ENCODE data around the gene CHST12.
"Not testable (repeated sequence)": the region's sequence is repeated elsewhere in the genome, so short reads cannot be mapped to it uniquely, and the experiment has no call there.

Gene CHST12

GRCh38 chr7:2403718-2404648 lies 572 bp downstream of the CHST12 start:
- no peak for DNase-seq (ENCODE audit: low read depth)

- no peak for DNase-seq (ENCODE audit: low read depth)
Measured at GRCh38 chr7:2404714-2405119, 1.3 kb downstream of the CHST12 start.

DNA sequence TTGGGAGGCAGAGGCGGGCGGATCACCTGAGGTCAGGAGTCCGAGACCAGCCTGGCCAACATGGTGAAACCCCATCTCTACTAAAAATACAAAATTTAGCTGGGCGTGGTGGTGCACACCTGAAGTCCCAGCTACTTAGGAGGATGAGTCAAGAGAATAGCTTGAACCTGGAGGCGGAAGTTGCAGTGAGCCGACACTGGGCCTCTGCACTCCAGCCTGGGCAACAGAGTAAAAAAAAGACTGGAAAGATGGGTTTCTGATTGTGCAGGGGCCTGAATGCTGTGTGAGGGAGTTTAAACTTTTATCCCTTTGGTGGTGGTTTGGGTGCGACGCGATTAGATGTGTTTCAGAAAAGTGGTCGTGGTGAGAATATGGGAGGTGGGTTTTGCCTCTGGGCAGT lies 1.8 kb downstream of the CHST12 start:
- no peak for DNase-seq (ENCODE audit: low read depth)

DNA sequence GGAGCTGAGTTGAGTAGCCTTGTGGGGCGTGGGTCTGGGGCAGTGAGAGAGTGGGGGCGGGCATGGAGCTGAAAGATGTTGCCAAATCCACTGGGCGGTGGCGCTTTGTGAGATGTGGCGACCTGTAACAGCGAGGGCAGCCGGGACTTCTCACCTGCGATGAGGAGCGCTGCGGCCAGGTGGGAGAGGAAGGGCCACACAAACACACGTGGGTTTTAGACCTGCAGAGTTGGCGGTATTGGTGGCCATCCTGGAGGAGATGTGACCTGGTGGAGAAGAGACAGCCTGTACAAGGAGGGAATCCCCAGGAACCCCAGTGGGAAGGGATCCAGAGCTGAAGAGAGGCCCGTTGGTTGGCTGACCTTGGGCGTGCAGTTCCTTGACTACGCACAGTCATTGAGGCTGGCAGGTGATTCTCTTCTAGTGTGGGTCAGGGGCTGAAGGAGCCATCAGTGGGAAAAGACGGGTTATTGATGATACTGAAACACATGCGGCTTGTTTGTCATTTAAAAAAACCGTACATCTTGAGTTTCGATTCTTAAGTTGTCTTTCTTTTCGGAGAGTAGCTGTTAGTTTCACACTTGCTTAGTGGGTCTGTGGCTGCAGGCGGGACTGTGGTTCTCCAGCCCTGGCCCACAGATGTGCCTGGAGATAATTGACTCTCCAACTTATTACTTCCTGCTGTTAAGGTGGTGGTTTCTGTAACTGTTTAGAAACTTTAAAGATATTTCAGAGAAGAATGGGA lies 2.4 kb downstream of the CHST12 start:
- peak; percentile 44 for DNase-seq (ENCODE audit: low read depth)

DNA sequence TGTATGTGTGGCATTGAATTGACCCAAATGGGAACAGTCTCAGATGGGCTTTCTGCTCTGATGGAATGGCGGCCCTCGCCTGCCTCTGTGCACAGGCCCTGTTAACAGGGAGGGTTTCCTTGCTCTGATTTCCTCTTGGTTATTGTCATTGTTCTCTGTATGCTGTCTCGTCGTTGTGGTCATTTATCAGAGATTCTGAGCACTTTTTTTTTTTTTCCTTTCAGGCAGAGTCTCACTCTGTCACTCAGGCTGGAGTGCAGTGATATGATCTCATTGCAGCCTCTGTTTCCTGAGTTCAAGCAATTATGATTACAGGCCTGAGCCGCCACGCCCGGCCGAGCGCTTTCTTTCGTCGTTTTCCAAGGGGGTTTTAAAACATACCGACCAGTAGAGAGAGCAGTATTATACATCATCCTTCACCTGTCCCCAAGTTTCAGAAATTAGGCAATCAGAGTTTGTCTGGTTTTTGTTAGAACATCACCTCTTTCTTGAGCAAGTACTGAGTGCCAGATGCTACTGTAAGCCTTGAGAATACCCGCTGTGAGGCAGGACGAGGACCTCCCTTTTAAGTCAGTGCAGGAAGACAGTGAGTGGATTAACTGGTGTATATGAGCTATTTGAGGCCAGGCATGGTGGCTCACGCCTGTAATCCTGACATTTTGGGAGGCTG lies 6.5 kb downstream of the CHST12 start:
- no peak for DNase-seq (ENCODE audit: low read depth)

GRCh38 chr7:2411049-2411448 lies 7.6 kb downstream of the CHST12 start:
- DNase-seq (ENCODE audit: low read depth) = no peak

GRCh38 chr7:2411815-2412586 lies 8.6 kb downstream of the CHST12 start:
- DNase-seq (ENCODE audit: low read depth) = no peak

- DNase-seq (ENCODE audit: low read depth) = no peak
Measured at GRCh38 chr7:2412587-2413201, 9.3 kb downstream of the CHST12 start.

- DNase-seq (ENCODE audit: low read depth) = no peak
Measured at GRCh38 chr7:2416063-2416462, 12.7 kb downstream of the CHST12 start.

DNA sequence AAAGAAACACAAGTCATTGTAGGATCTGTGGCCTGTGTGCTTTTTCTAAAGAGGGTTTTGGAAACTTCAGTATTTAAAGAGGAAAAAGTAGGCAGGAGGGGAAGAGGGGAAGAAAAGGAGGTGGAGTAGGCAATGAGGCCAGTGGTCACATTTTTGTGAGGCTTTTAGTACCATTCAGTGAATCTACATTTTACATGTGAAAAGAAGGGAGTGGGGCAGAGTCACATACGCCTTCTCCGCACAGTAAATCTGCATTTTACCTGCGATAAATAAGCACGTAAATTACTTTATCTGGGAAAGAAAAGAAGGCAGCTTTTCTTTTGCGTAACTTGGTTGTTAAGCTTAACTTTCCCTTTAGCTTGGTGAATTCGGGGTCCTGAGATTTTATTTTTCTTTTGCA lies 13.2 kb downstream of the CHST12 start:
- no peak for DNase-seq (ENCODE audit: low read depth)

- not testable (repeated sequence) for DNase-seq (ENCODE audit: low read depth)
Measured at GRCh38 chr7:2417178-2417577, 13.8 kb downstream of the CHST12 start.

DNA sequence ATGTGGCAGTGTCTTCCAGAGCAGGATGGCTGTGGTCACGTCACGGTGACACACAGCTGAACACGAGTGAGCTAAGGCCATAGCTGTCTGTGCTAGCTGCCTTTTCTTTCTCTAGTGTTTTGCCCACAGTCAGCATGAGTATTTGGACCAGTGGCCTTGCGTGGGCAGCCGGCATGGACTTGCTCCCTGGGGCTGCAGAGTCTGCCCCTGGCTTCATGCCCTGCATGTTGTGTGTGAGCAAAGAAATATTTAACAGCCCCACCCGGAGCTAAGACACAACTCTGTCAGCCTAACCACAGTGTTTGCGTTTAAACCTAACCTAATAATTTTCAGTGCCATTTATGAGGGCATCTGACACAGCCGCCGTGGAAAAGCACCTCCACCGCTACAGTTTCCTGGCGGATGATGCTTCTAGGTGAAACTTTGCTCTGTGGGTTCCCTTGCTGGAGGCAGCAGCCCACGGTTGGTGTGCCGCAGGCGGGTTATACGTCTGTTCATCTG lies 14.6 kb downstream of the CHST12 start:
- peak; percentile 58 for DNase-seq (ENCODE audit: low read depth)

DNA sequence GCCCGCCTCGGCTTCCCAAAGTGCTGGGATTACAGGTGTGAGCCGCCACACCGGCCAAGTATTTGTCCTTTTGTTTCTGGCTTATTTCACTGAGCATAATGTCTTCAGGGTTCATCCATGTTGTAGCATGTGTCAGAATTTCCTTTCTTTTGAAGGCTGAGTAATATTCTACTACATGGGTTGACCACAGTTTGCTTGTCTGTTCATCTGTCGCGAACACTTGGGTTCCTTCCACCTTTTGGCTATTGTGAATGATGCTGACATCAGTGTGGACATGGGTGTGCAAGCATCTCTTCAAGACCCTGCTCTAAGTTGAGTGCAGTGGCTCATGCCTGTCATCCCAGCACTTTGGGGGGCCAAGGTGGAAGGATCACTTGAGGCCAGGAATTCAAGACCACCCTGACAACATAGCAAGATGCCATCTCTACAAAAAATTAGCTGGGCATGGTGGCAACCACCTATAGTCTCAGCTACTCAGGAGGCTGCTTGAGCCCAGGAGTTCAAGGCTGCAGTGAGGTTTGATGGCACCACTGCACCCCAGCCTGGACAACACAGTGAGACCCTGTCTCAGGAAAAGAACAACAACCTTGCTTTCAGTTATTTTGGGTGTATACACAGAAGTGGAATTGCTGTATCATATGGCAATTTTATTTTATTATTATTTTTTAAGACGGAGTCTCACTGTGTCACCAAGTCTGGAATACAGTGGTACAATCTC lies 17.0 kb downstream of the CHST12 start:
- DNase-seq (ENCODE audit: low read depth) = no peak

- DNase-seq (ENCODE audit: low read depth) = no peak
Measured at GRCh38 chr7:2421943-2422310, 18.5 kb downstream of the CHST12 start.

GRCh38 chr7:2425749-2426148 lies 22.3 kb downstream of the CHST12 start:
- no peak for DNase-seq (ENCODE audit: low read depth)

GRCh38 chr7:2431260-2431867 lies 28.0 kb downstream of the CHST12 start:
- peak; percentile 30 for DNase-seq (ENCODE audit: low read depth)

GRCh38 chr7:2432910-2433712 lies 29.7 kb downstream of the CHST12 start:
- DNase-seq (ENCODE audit: low read depth) = no peak

DNA sequence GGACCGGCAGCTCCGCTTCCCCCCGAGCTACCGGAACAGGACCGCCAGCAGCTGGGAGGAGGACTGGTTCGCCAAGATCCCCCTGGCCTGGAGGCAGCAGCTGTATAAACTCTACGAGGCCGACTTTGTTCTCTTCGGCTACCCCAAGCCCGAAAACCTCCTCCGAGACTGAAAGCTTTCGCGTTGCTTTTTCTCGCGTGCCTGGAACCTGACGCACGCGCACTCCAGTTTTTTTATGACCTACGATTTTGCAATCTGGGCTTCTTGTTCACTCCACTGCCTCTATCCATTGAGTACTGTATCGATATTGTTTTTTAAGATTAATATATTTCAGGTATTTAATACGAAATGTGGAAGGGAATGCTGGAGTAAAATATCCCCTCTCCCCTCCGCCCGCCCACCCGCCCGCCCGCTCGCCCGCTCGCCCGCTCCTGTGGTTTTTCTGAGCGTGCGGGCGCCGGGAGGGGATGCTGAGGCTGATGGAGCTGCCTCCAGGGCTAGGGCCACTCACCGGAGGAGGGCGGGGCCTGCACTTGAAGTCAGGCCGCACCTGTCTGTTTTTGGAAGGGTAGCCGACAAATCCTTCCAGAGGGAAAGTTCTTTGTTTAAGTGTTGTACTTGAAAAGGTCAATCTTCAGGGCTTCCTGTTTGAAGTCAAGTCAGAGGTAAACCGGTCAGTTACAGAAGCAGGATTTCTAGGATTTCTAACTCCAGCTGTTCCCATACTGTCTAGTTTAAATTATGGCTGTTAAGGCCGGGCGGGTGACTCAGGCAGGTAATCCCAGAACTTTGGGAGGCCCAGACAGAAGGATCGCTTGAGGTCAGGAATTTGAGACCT lies 30.5 kb downstream of the CHST12 start:
- no peak for DNase-seq (ENCODE audit: low read depth)

Data from stimulated activated CD8-positive, alpha-beta memory T cell treated with anti-CD3 and anti-CD28 coated beads, Interleukin-4, amount 100 ng/mL, for 24 hours (primary cell).